B cell (primary cell): ENCODE data around the gene BACH2.

ENCODE experiments used
- EZH2 ChIP-seq: IDR thresholded peaks from 2 replicates; pipeline ENCODE4 v1.6.1; 2012; ENCODE audit warnings: borderline replicate concordance, low read depth, mild to moderate bottlenecking, moderate library complexity, low read length; ENCODE audit not compliant: insufficient read depth, poor library complexity, severe bottlenecking
- TF ChIP-seq, protein P1 (sequence below): fragments of 200-600 bp; IDR thresholded peaks from one replicate; pipeline ENCODE4 v1.8.0; 2022; ENCODE audit warnings: antibody characterized with exemption, mild to moderate bottlenecking

DNA sequence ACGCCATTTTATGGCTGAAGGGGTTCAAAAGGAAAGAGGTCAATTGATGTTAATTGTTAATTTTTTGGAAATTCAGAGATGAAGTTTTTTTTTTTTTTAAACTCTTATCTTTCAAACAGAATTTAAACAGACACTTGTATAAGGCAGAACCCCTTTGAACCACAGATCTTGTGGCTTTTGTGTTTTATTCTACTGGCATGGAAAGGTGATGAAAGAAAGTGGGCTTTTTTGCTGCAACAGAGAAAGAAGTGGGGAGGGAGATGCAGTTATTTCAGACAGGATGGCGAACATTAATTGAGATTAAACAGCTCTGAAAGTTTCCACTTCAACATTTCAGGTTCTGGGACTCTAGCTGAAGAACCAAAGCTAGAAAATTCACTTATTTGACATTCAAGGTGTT is 201.5 kb downstream of the BACH2 start:
- TF ChIP-seq, protein P1, sequence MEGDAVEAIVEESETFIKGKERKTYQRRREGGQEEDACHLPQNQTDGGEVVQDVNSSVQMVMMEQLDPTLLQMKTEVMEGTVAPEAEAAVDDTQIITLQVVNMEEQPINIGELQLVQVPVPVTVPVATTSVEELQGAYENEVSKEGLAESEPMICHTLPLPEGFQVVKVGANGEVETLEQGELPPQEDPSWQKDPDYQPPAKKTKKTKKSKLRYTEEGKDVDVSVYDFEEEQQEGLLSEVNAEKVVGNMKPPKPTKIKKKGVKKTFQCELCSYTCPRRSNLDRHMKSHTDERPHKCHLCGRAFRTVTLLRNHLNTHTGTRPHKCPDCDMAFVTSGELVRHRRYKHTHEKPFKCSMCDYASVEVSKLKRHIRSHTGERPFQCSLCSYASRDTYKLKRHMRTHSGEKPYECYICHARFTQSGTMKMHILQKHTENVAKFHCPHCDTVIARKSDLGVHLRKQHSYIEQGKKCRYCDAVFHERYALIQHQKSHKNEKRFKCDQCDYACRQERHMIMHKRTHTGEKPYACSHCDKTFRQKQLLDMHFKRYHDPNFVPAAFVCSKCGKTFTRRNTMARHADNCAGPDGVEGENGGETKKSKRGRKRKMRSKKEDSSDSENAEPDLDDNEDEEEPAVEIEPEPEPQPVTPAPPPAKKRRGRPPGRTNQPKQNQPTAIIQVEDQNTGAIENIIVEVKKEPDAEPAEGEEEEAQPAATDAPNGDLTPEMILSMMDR = no peak
- TF ChIP-seq EZH2 = no peak
